ENCODE measurements around the gene HDAC5.
"Not testable (repeated sequence)": the region's sequence is repeated elsewhere in the genome, so short reads cannot be mapped to it uniquely, and the experiment has no call there.

HDAC5 gene

GRCh38 chr17:44067545-44067940, 55.9 kb downstream of the HDAC5 start:
- no peak for DNase-seq (ENCODE audit: low read depth in 2 of 2)

- DNase-seq (ENCODE audit: low read depth in 2 of 2) = peak; percentile 77 to 82
Observed at GRCh38 chr17:44066204-44066930, 57.1 kb downstream of the HDAC5 start, which contains the start of gene LSM12. Gene LSM12, minus strand, starts transcription at chr17:44066671. Its CDS starts 84 bp downstream, at chr17:44066587.

- no peak for DNase-seq (ENCODE audit: low read depth in 2 of 2)
Observed at GRCh38 chr17:44065668-44066203, 57.7 kb downstream of the HDAC5 start.

GRCh38 chr17:44063704-44064639, 59.5 kb downstream of the HDAC5 start:
- no peak for DNase-seq (ENCODE audit: low read depth in 2 of 2)

- DNase-seq (ENCODE audit: low read depth in 2 of 2) = no peak
Observed at GRCh38 chr17:44062871-44063270, 60.6 kb downstream of the HDAC5 start.

GRCh38 chr17:44061446-44061845, 62.0 kb downstream of the HDAC5 start:
- DNase-seq (ENCODE audit: low read depth in 2 of 2) = no peak

GRCh38 chr17:44059101-44059892, 64.1 kb downstream of the HDAC5 start:
- DNase-seq (ENCODE audit: low read depth in 2 of 2) = no peak

GRCh38 chr17:44053125-44053872, 70.1 kb downstream of the HDAC5 start:
- no peak for DNase-seq (ENCODE audit: low read depth in 2 of 2)

GRCh38 chr17:44049294-44050060, 74.0 kb downstream of the HDAC5 start:
- DNase-seq (ENCODE audit: low read depth in 2 of 2) = no peak

GRCh38 chr17:44046893-44047292, 76.5 kb downstream of the HDAC5 start:
- DNase-seq (ENCODE audit: low read depth in 2 of 2) = not testable (repeated sequence)

GRCh38 chr17:44045486-44045885, 78.0 kb downstream of the HDAC5 start:
- no peak for DNase-seq (ENCODE audit: low read depth in 2 of 2)

- DNase-seq (ENCODE audit: low read depth in 2 of 2) = no peak
Observed at GRCh38 chr17:44044071-44044470, 79.4 kb downstream of the HDAC5 start.

- no peak for DNase-seq (ENCODE audit: low read depth in 2 of 2)
Observed at GRCh38 chr17:44043272-44043696, 80.2 kb downstream of the HDAC5 start.

- no peak for DNase-seq (ENCODE audit: low read depth in 2 of 2)
Observed at GRCh38 chr17:44039829-44040635, 83.4 kb downstream of the HDAC5 start.

GRCh38 chr17:44038604-44039011, 84.8 kb downstream of the HDAC5 start:
- no peak for DNase-seq (ENCODE audit: low read depth in 2 of 2)

GRCh38 chr17:44037471-44037870, 86.0 kb downstream of the HDAC5 start:
- DNase-seq (ENCODE audit: low read depth in 2 of 2) = no peak

GRCh38 chr17:44034688-44035087, 88.8 kb downstream of the HDAC5 start:
- DNase-seq (ENCODE audit: low read depth in 2 of 2) = not testable (repeated sequence)

- DNase-seq (ENCODE audit: low read depth in 2 of 2) = no peak
Observed at GRCh38 chr17:44033861-44034408, 89.5 kb downstream of the HDAC5 start.

GRCh38 chr17:44030482-44030881, 93.0 kb downstream of the HDAC5 start:
- DNase-seq (ENCODE audit: low read depth in 2 of 2) = no peak
